ENCODE measurements around the gene DCLK1. TPM values are rescaled to one million over a fixed set of nuclear protein-coding genes. Genes with fewer than 3 reads are reported as not detected.

Gene DCLK1
- total RNA-seq, 1 experiment from 2014 or later: not detected

- H3K9me2 ChIP-seq (replicated peaks; ENCODE audit: insufficient read depth, low read length): no peaks in the 10 kb centered on the region
- no peak for DNase-seq
- H4K20me1 ChIP-seq (ENCODE audit: insufficient read depth, low read depth, low read length): no peaks in the 10 kb centered on the region
- no peaks in the 10 kb centered on the region for H3K4me1 ChIP-seq (ENCODE audit: low read length)
- H2AFZ ChIP-seq (ENCODE audit: low read length): no peak overlapping the region
- no peaks in the 10 kb centered on the region for H3K36me3 ChIP-seq (ENCODE audit: insufficient read depth, low read length)
- no peaks in the 10 kb centered on the region for H3K79me2 ChIP-seq (ENCODE audit: low read length)
- H3K27ac ChIP-seq (ENCODE audit: low read length): no peak overlapping the region
- H3K9me3 ChIP-seq (ENCODE audit: low read length): no peaks in the 10 kb centered on the region
- H3K4me2 ChIP-seq (ENCODE audit: low read depth, low read length, poor library complexity, severe bottlenecking): no peak overlapping the region
- H3K9ac ChIP-seq (ENCODE audit: low read length): no peak overlapping the region
- H3K27me3 ChIP-seq (ENCODE audit: low read length): no peaks in the 10 kb centered on the region
- no peak overlapping the region for H3K4me3 ChIP-seq (ENCODE audit: low read length)
These were observed 40.6 kb downstream of the DCLK1 start for GRCh38 chr13:36090592-36090991.

GRCh38 chr13:36089130-36089647 lies 42.0 kb downstream of the DCLK1 start:
- H3K36me3 ChIP-seq (ENCODE audit: insufficient read depth, low read length): no peaks in the 10 kb centered on the region
- no peak overlapping the region for H3K9ac ChIP-seq (ENCODE audit: low read length)
- no peak overlapping the region for H2AFZ ChIP-seq (ENCODE audit: low read length)
- DNase-seq: no peak
- no peaks in the 10 kb centered on the region for H3K79me2 ChIP-seq (ENCODE audit: low read length)
- H3K27me3 ChIP-seq (ENCODE audit: low read length): no peaks in the 10 kb centered on the region
- H3K9me3 ChIP-seq (ENCODE audit: low read length): no peaks in the 10 kb centered on the region
- H3K4me2 ChIP-seq (ENCODE audit: low read depth, low read length, poor library complexity, severe bottlenecking): no peak overlapping the region
- H4K20me1 ChIP-seq (ENCODE audit: insufficient read depth, low read depth, low read length): no peaks in the 10 kb centered on the region
- no peaks in the 10 kb centered on the region for H3K9me2 ChIP-seq (replicated peaks; ENCODE audit: insufficient read depth, low read length)
- H3K4me1 ChIP-seq (ENCODE audit: low read length): no peaks in the 10 kb centered on the region
- H3K27ac ChIP-seq (ENCODE audit: low read length): no peak overlapping the region
- H3K4me3 ChIP-seq (ENCODE audit: low read length): no peak overlapping the region

- no peak for DNase-seq
- Histone ChIP-seq H2AFZ (ENCODE audit: low read length) (no peak overlapping the region), H3K4me2 (ENCODE audit: low read depth, low read length, poor library complexity, severe bottlenecking) (no peak overlapping the region), H4K20me1 (ENCODE audit: insufficient read depth, low read depth, low read length) (no peaks in the 10 kb centered on the region), H3K9me2 (replicated peaks; ENCODE audit: insufficient read depth, low read length) (no peaks in the 10 kb centered on the region), H3K9ac (ENCODE audit: low read length) (no peak overlapping the region), H3K4me3 (ENCODE audit: low read length) (no peak overlapping the region), H3K4me1 (ENCODE audit: low read length) (no peaks in the 10 kb centered on the region), H3K9me3 (ENCODE audit: low read length) (no peaks in the 10 kb centered on the region), H3K27me3 (ENCODE audit: low read length) (no peaks in the 10 kb centered on the region), H3K27ac (ENCODE audit: low read length) (no peak overlapping the region), H3K36me3 (ENCODE audit: insufficient read depth, low read length) (no peaks in the 10 kb centered on the region), H3K79me2 (ENCODE audit: low read length) (no peaks in the 10 kb centered on the region)
These were observed 42.7 kb downstream of the DCLK1 start for GRCh38 chr13:36088463-36088862.

- Histone ChIP-seq H3K36me3 (ENCODE audit: insufficient read depth, low read length) (no peaks in the 10 kb centered on the region), H4K20me1 (ENCODE audit: insufficient read depth, low read depth, low read length) (no peaks in the 10 kb centered on the region), H3K27me3 (ENCODE audit: low read length) (no peaks in the 10 kb centered on the region), H3K4me1 (ENCODE audit: low read length) (no peaks in the 10 kb centered on the region), H3K9me2 (replicated peaks; ENCODE audit: insufficient read depth, low read length) (no peaks in the 10 kb centered on the region), H3K27ac (ENCODE audit: low read length) (no peak overlapping the region), H3K4me3 (ENCODE audit: low read length) (no peak overlapping the region), H3K79me2 (ENCODE audit: low read length) (no peaks in the 10 kb centered on the region), H3K9ac (ENCODE audit: low read length) (no peak overlapping the region), H3K4me2 (ENCODE audit: low read depth, low read length, poor library complexity, severe bottlenecking) (no peak overlapping the region), H2AFZ (ENCODE audit: low read length) (no peak overlapping the region), H3K9me3 (ENCODE audit: low read length) (no peaks in the 10 kb centered on the region)
- DNase-seq: no peak
These were observed 43.2 kb downstream of the DCLK1 start for GRCh38 chr13:36088001-36088400.

DNA sequence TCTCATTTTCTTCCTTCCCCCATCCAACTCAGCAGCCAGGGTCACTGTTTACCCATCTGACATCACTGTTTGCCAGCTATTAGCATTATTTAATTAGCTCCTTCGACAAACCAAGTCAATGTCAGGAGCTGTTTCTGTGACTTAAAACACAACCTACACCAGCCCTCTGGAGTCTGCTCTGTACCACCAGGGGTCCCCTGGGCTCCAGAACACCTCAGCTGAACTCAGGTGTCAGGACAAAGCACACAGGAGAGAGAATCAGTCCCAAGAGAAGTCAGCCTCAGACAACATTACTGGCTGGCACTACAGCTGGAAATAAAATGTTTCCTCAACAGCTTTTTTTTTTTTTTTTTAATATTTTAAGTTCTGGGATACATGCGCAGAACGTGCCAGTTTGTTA lies 45.1 kb downstream of the DCLK1 start:
- Histone ChIP-seq H3K9me3 (ENCODE audit: low read length) (no peaks in the 10 kb centered on the region), H3K9ac (ENCODE audit: low read length) (no peak overlapping the region), H3K9me2 (replicated peaks; ENCODE audit: insufficient read depth, low read length) (no peaks in the 10 kb centered on the region), H3K4me2 (ENCODE audit: low read depth, low read length, poor library complexity, severe bottlenecking) (no peak overlapping the region), H4K20me1 (ENCODE audit: insufficient read depth, low read depth, low read length) (no peaks in the 10 kb centered on the region), H3K36me3 (ENCODE audit: insufficient read depth, low read length) (no peaks in the 10 kb centered on the region), H2AFZ (ENCODE audit: low read length) (no peak overlapping the region), H3K4me1 (ENCODE audit: low read length) (no peaks in the 10 kb centered on the region), H3K27me3 (ENCODE audit: low read length) (no peaks in the 10 kb centered on the region), H3K27ac (ENCODE audit: low read length) (no peak overlapping the region), H3K4me3 (ENCODE audit: low read length) (no peak overlapping the region), H3K79me2 (ENCODE audit: low read length) (no peaks in the 10 kb centered on the region)
- no peak for DNase-seq

DNA sequence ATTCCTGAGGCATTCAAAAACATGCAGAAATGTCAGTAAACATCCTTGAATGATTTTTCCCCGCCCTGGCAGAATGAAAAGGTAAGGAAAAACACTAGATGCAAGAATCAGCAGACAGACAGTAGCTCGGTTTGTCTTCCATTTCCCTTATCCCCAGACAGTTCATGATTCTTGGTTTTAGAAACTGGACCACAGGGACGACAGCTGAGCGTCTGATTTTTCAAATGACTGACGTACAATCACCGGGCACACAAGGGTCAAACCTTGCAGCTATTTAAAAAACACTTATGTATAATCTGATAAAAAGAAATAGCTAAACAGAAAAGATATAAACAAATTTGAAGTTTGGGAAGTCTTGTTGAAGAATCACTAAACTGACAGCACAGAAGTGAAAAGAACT lies 47.1 kb downstream of the DCLK1 start:
- no peaks in the 10 kb centered on the region for H3K9me2 ChIP-seq (replicated peaks; ENCODE audit: insufficient read depth, low read length)
- H3K4me1 ChIP-seq (ENCODE audit: low read length): no peaks in the 10 kb centered on the region
- no peaks in the 10 kb centered on the region for H3K9me3 ChIP-seq (ENCODE audit: low read length)
- H3K79me2 ChIP-seq (ENCODE audit: low read length): no peaks in the 10 kb centered on the region
- no peaks in the 10 kb centered on the region for H3K36me3 ChIP-seq (ENCODE audit: insufficient read depth, low read length)
- DNase-seq: no peak
- H3K4me2 ChIP-seq (ENCODE audit: low read depth, low read length, poor library complexity, severe bottlenecking): no peak overlapping the region
- no peak overlapping the region for H3K27ac ChIP-seq (ENCODE audit: low read length)
- H4K20me1 ChIP-seq (ENCODE audit: insufficient read depth, low read depth, low read length): no peaks in the 10 kb centered on the region
- no peak overlapping the region for H2AFZ ChIP-seq (ENCODE audit: low read length)
- no peaks in the 10 kb centered on the region for H3K27me3 ChIP-seq (ENCODE audit: low read length)
- H3K9ac ChIP-seq (ENCODE audit: low read length): no peak overlapping the region
- H3K4me3 ChIP-seq (ENCODE audit: low read length): no peak overlapping the region

DNA sequence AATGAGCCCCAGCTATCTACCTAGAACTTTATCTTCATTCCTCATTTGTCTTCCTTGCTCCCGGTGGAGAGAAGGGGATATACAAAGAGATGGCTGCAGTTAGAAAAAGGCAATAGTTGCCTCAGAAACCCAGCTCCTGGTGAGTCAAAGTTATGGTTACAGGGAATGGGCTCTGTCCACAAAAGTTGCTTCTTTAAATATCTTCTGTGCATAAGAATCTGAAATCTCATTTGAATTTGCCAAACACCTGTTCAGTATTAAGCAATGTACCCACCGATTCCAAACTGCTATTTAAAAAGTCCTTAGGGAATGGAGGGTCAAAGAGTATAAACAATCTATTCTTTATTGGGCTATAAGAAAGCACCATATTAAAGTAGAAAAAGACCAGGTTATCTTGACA lies 48.4 kb downstream of the DCLK1 start:
- H3K9me2 ChIP-seq (replicated peaks; ENCODE audit: insufficient read depth, low read length): no peaks in the 10 kb centered on the region
- DNase-seq: no peak
- no peak overlapping the region for H3K27ac ChIP-seq (ENCODE audit: low read length)
- no peaks in the 10 kb centered on the region for H3K36me3 ChIP-seq (ENCODE audit: insufficient read depth, low read length)
- no peaks in the 10 kb centered on the region for H4K20me1 ChIP-seq (ENCODE audit: insufficient read depth, low read depth, low read length)
- no peak overlapping the region for H3K9ac ChIP-seq (ENCODE audit: low read length)
- no peaks in the 10 kb centered on the region for H3K9me3 ChIP-seq (ENCODE audit: low read length)
- H3K4me1 ChIP-seq (ENCODE audit: low read length): no peaks in the 10 kb centered on the region
- H3K27me3 ChIP-seq (ENCODE audit: low read length): no peaks in the 10 kb centered on the region
- H3K4me3 ChIP-seq (ENCODE audit: low read length): no peak overlapping the region
- no peaks in the 10 kb centered on the region for H3K79me2 ChIP-seq (ENCODE audit: low read length)
- H2AFZ ChIP-seq (ENCODE audit: low read length): no peak overlapping the region
- H3K4me2 ChIP-seq (ENCODE audit: low read depth, low read length, poor library complexity, severe bottlenecking): no peak overlapping the region

GRCh38 chr13:36082396-36082795 lies 48.8 kb downstream of the DCLK1 start:
- Histone ChIP-seq H3K27me3 (ENCODE audit: low read length) (no peaks in the 10 kb centered on the region), H3K4me3 (ENCODE audit: low read length) (no peak overlapping the region), H3K9me3 (ENCODE audit: low read length) (no peaks in the 10 kb centered on the region), H3K4me2 (ENCODE audit: low read depth, low read length, poor library complexity, severe bottlenecking) (no peak overlapping the region), H4K20me1 (ENCODE audit: insufficient read depth, low read depth, low read length) (no peaks in the 10 kb centered on the region), H3K36me3 (ENCODE audit: insufficient read depth, low read length) (no peaks in the 10 kb centered on the region), H3K9me2 (replicated peaks; ENCODE audit: insufficient read depth, low read length) (no peaks in the 10 kb centered on the region), H3K9ac (ENCODE audit: low read length) (no peak overlapping the region), H3K79me2 (ENCODE audit: low read length) (no peaks in the 10 kb centered on the region), H3K4me1 (ENCODE audit: low read length) (no peaks in the 10 kb centered on the region), H3K27ac (ENCODE audit: low read length) (no peak overlapping the region), H2AFZ (ENCODE audit: low read length) (no peak overlapping the region)
- DNase-seq: no peak

DNA sequence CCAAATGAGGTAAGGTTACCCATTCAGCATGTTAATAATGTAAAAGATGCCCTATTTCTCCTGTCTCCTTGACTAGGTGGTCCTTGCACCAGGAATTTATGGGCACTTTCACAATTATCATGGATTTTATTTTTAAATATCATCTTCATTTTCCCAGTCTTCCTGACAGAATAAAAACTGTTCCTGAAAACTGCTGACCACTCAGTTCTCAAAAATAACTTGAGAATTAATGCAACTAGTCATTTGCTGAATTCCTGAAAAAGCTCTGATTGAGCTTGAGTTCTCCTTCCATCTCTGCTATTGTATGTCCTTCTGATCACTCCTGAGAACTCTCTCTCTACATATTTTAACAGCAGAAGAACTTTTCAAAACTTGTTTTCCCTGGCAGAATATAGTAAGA lies 55.0 kb downstream of the DCLK1 start:
- Histone ChIP-seq H2AFZ (ENCODE audit: low read length) (no peak overlapping the region), H3K4me2 (ENCODE audit: low read depth, low read length, poor library complexity, severe bottlenecking) (no peak overlapping the region), H3K4me3 (ENCODE audit: low read length) (no peak overlapping the region), H3K36me3 (ENCODE audit: insufficient read depth, low read length) (no peaks in the 10 kb centered on the region), H3K9ac (ENCODE audit: low read length) (no peak overlapping the region), H3K9me2 (replicated peaks; ENCODE audit: insufficient read depth, low read length) (no peaks in the 10 kb centered on the region), H3K79me2 (ENCODE audit: low read length) (no peaks in the 10 kb centered on the region), H3K4me1 (ENCODE audit: low read length) (no peaks in the 10 kb centered on the region), H3K27me3 (ENCODE audit: low read length) (no peaks in the 10 kb centered on the region; the same call in 1 of the 2 replicates), H3K9me3 (ENCODE audit: low read length) (no peaks in the 10 kb centered on the region; the same call in 1 of the 2 replicates), H3K27ac (ENCODE audit: low read length) (no peak overlapping the region), H4K20me1 (ENCODE audit: insufficient read depth, low read depth, low read length) (no peaks in the 10 kb centered on the region)
- DNase-seq: no peak

Measured in Karpas-422 (cell line).